ENCODE results near the gene SEC16B.
"Not testable (repeated sequence)": the region's sequence is repeated elsewhere in the genome, so short reads cannot be mapped to it uniquely, and the experiment has no call there.

The SEC16B gene, protein sequence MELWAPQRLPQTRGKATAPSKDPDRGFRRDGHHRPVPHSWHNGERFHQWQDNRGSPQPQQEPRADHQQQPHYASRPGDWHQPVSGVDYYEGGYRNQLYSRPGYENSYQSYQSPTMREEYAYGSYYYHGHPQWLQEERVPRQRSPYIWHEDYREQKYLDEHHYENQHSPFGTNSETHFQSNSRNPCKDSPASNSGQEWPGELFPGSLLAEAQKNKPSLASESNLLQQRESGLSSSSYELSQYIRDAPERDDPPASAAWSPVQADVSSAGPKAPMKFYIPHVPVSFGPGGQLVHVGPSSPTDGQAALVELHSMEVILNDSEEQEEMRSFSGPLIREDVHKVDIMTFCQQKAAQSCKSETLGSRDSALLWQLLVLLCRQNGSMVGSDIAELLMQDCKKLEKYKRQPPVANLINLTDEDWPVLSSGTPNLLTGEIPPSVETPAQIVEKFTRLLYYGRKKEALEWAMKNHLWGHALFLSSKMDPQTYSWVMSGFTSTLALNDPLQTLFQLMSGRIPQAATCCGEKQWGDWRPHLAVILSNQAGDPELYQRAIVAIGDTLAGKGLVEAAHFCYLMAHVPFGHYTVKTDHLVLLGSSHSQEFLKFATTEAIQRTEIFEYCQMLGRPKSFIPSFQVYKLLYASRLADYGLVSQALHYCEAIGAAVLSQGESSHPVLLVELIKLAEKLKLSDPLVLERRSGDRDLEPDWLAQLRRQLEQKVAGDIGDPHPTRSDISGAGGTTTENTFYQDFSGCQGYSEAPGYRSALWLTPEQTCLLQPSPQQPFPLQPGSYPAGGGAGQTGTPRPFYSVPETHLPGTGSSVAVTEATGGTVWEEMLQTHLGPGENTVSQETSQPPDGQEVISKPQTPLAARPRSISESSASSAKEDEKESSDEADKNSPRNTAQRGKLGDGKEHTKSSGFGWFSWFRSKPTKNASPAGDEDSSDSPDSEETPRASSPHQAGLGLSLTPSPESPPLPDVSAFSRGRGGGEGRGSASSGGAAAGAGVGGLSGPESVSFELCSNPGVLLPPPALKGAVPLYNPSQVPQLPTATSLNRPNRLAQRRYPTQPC

DNA sequence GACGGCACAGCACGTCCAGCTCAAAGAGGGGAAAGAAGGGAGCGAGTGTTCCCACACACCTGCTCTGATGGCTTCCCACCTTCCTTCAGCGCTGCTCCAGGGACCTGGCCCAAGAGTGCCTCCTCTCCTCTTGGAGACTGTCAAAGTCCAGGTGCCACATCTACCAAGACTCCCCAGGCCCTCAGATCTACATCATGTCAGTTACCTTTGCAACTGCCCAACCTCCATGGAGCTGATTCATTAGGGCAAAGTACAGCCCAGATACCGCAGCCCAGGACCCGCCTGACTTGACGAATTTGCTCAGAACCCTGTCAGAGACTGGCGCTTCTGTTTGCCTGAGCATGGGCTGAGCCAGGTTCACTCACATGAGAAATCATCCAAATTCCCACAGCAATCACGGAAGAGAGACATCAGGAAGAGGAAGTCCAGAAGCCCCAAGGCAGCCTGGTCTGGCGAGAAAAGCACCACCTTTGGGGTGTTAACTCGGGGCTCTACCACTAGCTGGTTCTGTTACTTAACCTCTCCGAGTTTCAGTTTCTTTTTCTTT lies at the start of gene SEC16B:
SEC16B (minus strand) TSS at position 234 of the 547 bp plus-strand sequence. CDS start 2,077 bp downstream, outside the sequence.
- no peak for DNase-seq

DNA sequence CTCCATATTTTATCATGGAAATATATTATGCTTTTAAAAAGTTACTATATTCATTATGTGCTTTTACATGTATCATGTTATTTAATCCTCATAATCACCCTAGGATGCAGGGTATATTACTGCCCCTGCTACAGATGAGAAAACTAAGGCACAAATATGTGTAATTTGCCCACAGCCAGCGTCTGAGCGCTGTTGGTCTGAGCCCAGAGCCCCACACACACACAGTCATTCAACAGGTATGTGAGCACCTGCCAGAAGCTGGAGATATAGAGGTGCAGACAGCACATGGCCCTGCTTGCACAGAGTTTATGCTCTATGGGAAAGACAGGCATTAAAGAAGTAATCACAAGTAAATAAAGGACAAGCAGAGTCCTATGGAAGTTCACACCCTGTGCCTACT lies 49.8 kb upstream of the SEC16B start:
- no peak for DNase-seq

DNA sequence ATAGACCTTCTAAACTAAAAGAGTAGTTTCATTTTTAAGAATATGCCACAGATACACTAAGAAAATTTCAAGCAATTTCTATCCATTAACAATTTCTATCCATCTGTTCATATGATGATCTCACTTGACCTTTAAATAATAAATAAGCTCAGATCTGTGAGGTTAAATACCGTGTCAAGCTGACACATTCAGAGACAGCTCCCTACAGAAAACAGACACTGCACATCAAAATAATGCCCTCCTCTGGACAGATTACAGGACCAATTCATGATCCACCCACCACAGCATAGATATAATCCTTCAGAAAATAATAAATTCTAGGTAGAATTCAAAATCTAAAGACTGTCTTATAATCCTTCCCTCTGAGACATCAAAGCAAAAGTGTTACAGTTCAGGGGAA lies 49.4 kb upstream of the SEC16B start:
- no peak for DNase-seq

DNA sequence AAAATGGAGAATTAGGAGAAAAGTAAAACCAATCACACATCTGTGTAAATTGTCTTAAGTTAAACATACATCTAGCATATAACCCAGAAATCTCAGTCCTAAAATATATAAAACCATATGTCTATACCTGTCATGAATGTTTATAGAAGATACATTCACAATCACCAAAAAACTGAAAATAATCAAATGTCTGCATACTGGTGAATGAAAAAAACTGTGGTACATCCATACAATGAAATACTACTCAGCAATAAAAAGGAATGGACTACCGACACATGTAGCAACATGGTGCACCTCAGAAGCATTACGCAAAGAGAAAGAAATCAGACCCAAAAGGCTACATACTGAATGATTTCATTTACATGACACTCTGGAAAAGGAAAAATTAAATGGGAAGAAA lies 47.7 kb upstream of the SEC16B start:
- no peak for DNase-seq

- DNase-seq, result no peak
Measured at GRCh38 chr1:178011864-178012503, 42.1 kb upstream of the SEC16B start.

GRCh38 chr1:178011465-178011828 lies 41.6 kb upstream of the SEC16B start:
- no peak for DNase-seq

- no peak for DNase-seq
Measured at GRCh38 chr1:178010674-178011464, 41.0 kb upstream of the SEC16B start.

- DNase-seq, result no peak
Measured at GRCh38 chr1:178006043-178006442, 36.2 kb upstream of the SEC16B start.

GRCh38 chr1:178005450-178005849 lies 35.6 kb upstream of the SEC16B start:
- no peak for DNase-seq

DNA sequence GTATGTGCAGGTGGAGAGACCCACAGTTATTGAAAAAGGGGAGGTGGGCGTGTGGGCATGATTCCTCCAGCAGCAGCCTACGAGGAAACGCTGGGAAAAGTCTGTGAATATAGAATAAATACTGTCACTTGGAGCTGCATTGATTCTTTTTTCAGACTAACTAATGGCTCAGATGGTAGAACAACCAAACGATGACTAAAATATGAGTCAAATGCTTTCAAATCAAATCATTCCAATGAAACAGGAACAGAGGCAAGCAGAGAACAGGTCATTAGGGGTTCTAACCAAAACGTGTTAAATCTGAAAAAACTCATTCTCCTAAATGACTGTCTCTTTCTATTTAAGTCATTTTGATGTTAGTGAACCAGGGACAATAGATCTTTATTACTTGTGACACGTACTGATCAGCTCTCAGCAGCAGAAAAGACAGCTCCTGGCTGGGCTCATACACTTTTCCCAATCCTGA lies 35.1 kb upstream of the SEC16B start:
- no peak for DNase-seq

DNA sequence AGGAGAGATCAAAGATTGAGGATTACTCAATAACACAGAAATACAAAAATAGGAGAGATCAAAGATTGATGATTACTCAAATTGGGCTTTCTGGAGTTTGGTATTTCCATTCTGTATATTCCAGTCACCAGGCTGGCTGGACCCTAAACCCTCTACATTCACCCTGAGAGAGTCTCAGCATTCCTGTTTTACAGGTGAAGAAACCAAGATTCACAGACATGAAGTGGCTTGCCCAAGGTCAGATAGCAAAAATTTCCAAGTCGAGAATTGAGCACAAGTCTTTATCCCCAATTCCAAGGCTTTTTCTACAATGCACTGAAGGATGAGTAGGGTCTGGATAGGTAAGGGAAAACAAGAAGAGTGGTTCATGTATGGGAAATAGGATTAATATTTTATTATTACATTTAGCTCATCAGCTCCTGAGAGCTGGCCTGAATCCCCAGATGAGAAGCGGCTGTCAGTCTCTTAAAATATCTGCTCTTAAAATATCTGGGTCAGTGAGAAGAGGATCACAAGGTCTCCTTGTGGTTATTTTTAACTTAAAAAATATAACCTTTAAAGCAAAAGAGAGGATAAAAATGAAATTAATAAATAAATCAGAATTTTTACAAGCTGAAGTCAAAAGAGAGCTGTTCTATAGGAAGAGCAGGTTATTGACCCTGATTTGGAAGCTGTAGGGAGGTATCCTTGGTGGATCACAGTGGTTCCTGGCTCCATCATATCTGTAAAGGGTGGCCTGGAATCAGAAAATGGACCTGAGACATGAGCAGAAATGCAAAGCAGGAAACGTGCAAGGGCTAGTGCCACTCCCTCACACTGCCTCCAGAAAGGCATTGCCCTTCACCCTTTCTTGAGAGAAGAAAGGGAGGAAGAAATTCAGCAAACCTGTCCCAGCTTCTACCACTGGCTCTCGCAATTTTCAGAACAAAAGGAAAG lies 29.1 kb upstream of the SEC16B start:
- no peak for DNase-seq

DNA sequence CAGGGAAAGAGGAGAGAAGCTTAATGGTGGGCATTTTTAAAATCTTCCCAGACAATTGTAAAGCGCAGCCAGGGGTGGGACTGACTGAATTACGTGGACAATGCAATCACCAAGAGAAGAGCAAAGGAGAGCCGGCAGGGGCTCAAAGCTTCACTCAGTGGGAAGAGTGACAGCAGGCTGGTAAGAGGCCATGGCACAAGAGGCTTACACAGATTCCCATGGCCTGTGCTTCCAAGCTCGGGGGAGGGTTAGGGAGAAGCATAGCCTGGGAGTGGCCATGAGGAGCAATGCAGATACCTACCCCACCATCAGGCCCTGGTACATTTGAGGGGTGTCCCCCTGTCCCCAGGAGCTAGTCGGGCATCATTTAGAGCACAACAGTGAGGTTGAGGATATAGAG lies 27.1 kb upstream of the SEC16B start:
- no peak for DNase-seq

- no peak for DNase-seq
Measured at GRCh38 chr1:177995369-177995768, 25.5 kb upstream of the SEC16B start.

GRCh38 chr1:177986281-177986680 lies 16.4 kb upstream of the SEC16B start:
- DNase-seq, result not testable (repeated sequence)

DNA sequence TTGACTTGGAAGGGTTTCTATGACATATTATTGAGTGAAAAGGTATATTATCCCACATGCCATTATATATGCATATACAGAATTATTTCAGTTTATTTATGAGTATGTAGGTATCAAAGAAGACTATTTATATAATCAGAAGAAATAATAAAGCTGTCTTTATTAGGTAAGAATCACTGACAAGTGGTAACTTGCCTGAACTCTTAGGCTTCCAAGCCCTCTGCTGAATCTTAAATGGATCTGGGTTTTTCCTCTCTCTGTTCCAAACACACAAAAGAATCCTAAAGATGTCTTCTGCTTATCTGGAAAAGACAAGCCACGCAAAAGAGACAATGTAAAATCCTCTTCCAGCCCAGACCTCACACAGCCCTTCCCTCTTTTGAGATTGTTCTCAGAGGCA lies 14.9 kb upstream of the SEC16B start:
- no peak for DNase-seq

DNA sequence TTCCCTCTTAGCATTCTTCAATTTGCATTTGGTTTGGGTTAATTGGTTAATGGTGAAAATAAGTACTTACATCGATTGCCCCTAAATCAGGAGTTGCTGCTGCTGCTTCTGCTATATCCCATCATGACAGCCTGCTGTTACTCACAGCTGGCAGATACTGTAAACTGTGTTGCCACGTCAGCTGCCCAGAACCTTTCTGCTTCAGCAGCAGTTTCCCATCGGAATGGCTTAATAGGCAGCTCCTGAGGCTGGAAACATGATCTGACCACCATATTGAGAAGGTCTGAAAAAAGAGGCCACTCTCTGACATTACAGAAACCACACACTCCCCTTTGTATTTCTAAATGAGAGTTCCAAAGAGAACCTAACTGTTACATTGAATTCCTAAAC lies 14.3 kb upstream of the SEC16B start:
- DNase-seq, result peak; percentile 24

DNA sequence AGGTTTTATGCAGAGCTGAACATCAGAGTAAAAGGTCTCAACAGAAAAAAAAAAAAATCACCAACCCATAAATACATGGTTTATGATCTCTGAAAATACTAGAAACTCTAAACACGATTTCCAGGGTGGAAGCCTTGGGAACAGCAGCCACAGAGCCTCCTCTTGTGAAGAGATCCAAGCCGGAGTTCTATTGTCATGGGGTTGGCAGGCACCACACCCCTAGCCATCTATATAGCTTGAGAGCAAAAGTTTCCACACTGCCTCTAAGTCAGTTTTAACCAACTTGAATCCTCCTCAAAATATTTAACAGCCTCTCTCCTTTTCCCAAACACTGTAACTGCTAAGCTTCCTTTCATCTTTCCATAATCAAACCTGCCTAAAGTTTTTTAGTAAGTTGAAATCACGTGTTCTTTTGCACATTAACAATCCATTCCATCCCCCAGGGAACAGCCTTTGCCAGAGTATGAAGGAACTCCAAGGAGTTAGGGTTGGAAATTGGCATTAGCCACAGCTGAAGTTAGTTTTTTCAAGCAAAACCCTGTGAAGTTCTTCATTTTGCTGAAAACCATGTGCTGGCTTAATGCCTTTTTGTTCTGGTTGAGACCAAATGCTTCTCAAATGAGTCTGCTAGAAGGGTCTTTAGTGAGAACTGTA lies 13.8 kb upstream of the SEC16B start:
- no peak for DNase-seq

- DNase-seq, result no peak
Measured at GRCh38 chr1:177983077-177983476, 13.2 kb upstream of the SEC16B start.

DNA sequence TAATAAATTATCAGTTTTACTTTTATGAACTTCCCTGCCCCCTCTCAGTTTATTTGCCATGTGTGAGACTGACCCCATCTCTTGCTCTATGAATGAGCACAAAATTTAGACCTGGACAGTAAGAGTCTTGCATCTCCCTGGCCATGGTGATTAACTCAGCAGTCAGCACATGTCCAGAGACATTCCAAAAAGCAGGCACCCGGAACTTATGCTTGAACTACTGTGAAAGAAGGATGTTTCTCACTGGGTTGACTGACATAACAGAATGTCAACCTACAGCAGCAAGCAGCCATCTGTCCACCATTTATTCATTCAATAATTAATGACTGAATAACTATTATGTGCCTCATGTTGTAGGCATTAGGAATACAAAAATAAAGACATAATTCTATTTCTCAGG lies 11.3 kb upstream of the SEC16B start:
- no peak for DNase-seq

DNA sequence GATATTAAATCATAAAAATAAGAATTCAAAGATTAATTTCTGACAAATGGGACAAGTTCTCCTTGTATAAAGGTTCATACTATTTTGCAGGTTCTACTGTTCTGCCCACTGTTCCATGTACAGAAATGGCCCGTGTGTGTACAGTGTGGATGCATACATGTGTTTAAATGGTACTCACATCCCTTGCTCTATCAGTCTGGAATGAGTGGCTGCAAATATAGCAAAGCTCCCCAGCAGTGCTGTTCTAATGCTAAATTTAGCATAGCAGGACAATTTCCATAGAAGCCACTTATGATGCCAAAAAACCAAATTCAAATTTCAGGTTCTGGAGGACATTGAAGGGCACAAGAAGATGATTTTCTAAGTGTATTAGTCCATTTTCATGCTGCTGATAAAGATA lies 9.4 kb upstream of the SEC16B start:
- no peak for DNase-seq
